GM12873 (cell line): ENCODE results near the gene SMIM1.

ENCODE experiments used
- CTCF ChIP-seq: IDR thresholded peaks from 2 replicates; pipeline ENCODE4 v1.5.1; 2012; ENCODE audit warnings: low read depth, mild to moderate bottlenecking, moderate library complexity, low read length, control low read depth; ENCODE audit not compliant: insufficient read depth; ENCODE audit errors: missing control alignments

The SMIM1 gene

GRCh38 chr1:3780901-3781300 is 8.4 kb downstream of the SMIM1 start:
- no peak for TF ChIP-seq CTCF

GRCh38 chr1:3783651-3784474 is 11.3 kb downstream of the SMIM1 start:
- TF ChIP-seq CTCF = no peak

- TF ChIP-seq CTCF = no peak
Measured at GRCh38 chr1:3785045-3785444, 12.5 kb downstream of the SMIM1 start.

GRCh38 chr1:3785456-3786157 is 13.1 kb downstream of the SMIM1 start:
- peak; percentile 11 for TF ChIP-seq CTCF

- TF ChIP-seq CTCF = no peak
Measured at GRCh38 chr1:3786468-3787348, 14.2 kb downstream of the SMIM1 start.

- TF ChIP-seq CTCF = no peak
Measured at GRCh38 chr1:3787349-3787715, 14.8 kb downstream of the SMIM1 start.
